SW 1271 (cell line): ENCODE data around the gene EDIL3.
"Not testable (repeated sequence)": the region's sequence is repeated elsewhere in the genome, so short reads cannot be mapped to it uniquely, and the experiment has no call there.

Experiments used
- DNase-seq, 2 experiments: peaks; one replicate each; lab custom pipeline; 2025; lab: John Stamatoyannopoulos, UW

The EDIL3 gene

GRCh38 chr5:84299959-84300358 lies 84.7 kb downstream of the EDIL3 start:
- no peak for DNase-seq

- no peak for DNase-seq
These were observed 86.1 kb downstream of the EDIL3 start for GRCh38 chr5:84298628-84299027.

- not testable (repeated sequence) for DNase-seq
These were observed 87.0 kb downstream of the EDIL3 start for GRCh38 chr5:84297641-84298040.

GRCh38 chr5:84292788-84293653 lies 91.7 kb downstream of the EDIL3 start:
- no peak for DNase-seq

GRCh38 chr5:84292000-84292642 lies 92.6 kb downstream of the EDIL3 start:
- DNase-seq = no peak

- no peak for DNase-seq
These were observed 94.0 kb downstream of the EDIL3 start for GRCh38 chr5:84290673-84291072.

DNA sequence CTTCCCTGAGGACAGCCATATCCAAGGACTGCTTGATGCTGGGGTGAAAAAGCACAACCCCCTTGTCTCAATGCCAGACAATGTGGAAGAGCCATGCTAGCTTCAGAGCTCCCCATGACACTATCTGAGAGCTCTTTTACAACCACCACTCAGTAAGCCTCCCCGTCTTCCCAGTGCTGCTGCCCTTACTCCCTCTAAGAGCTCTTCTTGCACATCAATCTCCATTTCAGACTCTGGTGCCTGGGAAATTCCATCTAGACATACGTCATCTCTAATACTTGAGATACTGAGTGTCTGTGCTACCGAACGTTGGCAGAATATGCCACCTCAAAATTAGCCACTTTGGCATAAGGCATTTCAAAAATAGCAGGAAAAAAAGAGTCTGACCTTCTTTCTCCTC lies 94.5 kb downstream of the EDIL3 start:
- no peak for DNase-seq

- peak; percentile 54 to 85 for DNase-seq
These were observed 96.7 kb downstream of the EDIL3 start for GRCh38 chr5:84287951-84288350.

DNA sequence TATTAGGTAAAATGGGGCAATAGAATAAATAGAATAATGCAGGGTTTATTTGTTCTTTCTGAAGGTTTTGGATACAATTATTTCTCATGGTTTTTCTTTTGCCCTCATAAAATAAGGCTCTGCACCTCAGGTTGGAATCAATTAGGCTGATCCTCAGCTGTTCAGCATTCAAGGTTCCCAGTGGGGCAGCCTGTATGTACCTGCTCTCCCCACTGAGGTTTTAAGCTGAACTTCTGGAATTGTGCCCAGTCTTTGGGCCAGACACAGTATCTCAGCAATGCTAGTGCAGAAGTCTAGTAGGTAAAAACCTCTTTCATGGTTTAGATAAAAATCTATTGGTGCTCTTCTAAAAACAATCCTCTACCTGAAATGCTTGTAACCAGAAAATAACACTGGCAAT lies 98.0 kb downstream of the EDIL3 start:
- DNase-seq = no peak

DNA sequence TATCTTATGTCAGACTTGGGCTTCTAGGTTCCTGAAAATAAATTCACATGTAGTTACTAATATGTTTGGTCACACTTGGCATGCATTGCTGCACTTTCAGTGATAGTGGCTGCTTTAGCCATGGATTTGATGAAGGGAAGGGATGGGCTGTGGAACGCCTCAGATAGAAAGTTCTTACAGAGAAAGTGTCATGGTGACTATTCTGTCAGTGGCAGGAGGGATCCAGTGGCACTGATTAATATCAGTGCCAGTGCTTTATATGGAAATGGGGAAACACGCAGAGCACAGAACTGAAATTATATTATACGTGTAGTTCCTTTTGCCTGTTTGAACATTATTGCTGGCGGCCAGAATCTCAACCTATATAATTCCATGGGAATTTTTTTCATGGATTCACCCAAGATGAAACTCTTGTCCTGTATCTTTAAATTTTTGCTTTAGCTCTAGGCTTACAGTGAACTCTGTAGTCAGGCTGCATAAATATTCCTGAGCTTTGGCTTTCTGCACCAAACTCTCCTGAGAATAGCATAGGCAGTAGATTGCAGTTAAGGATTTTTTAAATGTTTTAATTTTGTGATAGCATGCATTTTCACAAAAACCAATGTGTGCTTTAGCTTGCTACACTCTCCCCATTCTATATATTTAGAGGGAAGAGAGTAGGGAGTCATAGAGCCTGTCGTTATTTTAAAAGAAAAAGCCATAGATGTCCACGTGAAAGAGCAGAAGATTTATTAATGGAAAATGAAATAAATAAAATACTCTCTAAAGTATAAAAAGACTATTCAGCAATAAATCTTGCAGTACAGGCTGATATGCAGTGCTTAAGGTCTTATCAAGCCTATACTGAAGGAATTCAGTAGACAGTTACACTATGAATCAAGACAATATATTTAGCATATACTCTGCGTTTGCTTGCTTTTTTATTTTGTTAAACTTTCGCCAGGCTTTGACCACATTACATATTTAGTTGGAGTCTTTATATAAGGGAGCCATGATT lies 98.7 kb downstream of the EDIL3 start:
- DNase-seq = no peak

- no peak for DNase-seq
These were observed 103.3 kb downstream of the EDIL3 start for GRCh38 chr5:84281383-84281782.

GRCh38 chr5:84279234-84279633 lies 105.4 kb downstream of the EDIL3 start:
- no peak for DNase-seq

- no peak for DNase-seq
These were observed 109.1 kb downstream of the EDIL3 start for GRCh38 chr5:84275609-84276008.

DNA sequence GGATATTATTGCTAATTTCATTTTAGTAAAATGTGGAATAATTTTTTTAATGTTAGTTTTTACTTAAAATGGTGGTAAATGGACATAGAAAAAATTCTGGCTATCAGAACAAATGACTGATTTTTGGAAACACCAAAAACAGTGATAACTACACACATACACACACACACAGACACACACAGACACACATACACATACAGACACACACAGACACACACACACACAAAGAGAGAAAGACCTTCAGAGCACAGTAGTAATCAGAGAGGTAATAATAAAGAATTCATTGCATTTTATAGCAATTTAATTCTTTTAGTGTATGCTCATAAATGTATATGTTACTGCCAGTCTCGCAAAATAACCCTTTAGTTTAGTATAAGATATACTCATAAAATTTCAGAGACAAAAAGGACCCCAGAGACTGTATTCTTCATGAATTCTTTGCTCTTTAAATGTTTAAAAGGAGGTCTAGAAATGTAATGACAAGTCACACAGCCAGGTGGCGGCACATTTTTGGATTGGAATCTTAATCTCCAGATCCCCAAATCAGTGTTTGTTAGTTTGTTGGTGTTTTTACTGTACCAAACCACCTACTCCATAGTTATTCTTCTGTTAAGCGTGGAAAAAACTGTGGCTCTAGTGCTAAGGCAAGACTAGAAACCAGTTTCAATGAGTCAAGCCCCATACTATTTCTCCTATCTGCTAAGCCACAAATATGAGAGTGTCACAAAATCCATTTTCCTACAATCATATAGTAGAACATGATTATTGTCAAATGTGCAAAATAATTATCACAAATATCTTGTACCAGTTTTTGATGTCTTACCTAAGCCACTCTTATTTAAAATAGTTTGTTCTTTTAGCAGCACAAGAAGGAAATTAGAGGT lies 109.9 kb downstream of the EDIL3 start:
- DNase-seq = peak in 1 of 2 experiments; percentile 50

- no peak for DNase-seq
These were observed 111.2 kb downstream of the EDIL3 start for GRCh38 chr5:84273517-84273883.

- DNase-seq = no peak
These were observed 111.7 kb downstream of the EDIL3 start for GRCh38 chr5:84272771-84273516.

GRCh38 chr5:84265739-84266550 lies 118.7 kb downstream of the EDIL3 start:
- DNase-seq = no peak

DNA sequence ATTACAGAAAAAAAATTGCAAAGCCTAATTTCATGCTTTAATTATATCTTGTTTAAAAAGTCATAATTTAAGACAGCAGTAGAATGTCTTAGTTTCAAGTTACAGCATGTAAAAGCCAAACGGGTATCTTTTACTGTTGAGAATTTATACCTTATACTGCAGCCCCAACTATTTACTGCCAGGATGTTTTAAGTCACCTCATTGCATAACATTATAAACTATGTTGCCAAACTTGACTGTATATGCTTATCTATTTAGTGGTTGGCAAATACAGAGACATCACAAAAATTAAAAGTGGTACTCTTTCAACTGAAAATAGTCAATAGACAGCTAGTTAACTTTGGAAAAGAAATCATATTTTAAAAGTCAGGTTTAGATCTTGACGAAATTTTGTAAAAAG lies 119.5 kb downstream of the EDIL3 start:
- no peak for DNase-seq

- no peak for DNase-seq
These were observed 123.7 kb downstream of the EDIL3 start for GRCh38 chr5:84260939-84261338.

- no peak for DNase-seq
These were observed 124.5 kb downstream of the EDIL3 start for GRCh38 chr5:84260140-84260539.
